22Rv1 (cell line): ENCODE data around the gene APBA1.

ENCODE experiments used
- CTCF ChIP-seq: fragments of 450-650 bp; IDR thresholded peaks from 2 replicates; pipeline ENCODE4 v1.5.1; 2017; ENCODE audit warnings: mild to moderate bottlenecking
- ZFX ChIP-seq: fragments of 450-650 bp; IDR thresholded peaks from 2 replicates; pipeline ENCODE4 v1.6.1; 2017; ENCODE audit warnings: antibody characterized with exemption, borderline replicate concordance

- TF ChIP-seq CTCF (no peak), ZFX (no peak)
These were observed 168.1 kb downstream of the APBA1 start for GRCh38 chr9:69504058-69504457.
